Urinary bladder (tissue), 4 donors: Measurements from ENCODE around the gene NCEH1. TPM values are rescaled to one million over a fixed set of nuclear protein-coding genes. Genes with fewer than 3 reads are reported as not detected.
"Not testable (repeated sequence)": the region's sequence is repeated elsewhere in the genome, so short reads cannot be mapped to it uniquely, and the experiment has no call there.

Experiments
- DNase-seq: peaks from one replicate; pipeline ENCODE4 v3.0.0-alpha.2; 2015; ENCODE audit errors: extremely low spot score
- H3K27ac ChIP-seq: one replicate; pipeline ENCODE4 v1.5.1; 2013; ENCODE audit warnings: low read depth, mild to moderate bottlenecking, moderate library complexity
- H3K36me3 ChIP-seq: one replicate; pipeline ENCODE4 v1.6.1; 2013; ENCODE audit warnings: mild to moderate bottlenecking, moderate library complexity; ENCODE audit not compliant: insufficient read depth
- H3K4me1 ChIP-seq: one replicate; pipeline ENCODE4 v1.6.1; 2013; ENCODE audit warnings: mild to moderate bottlenecking, moderate library complexity; ENCODE audit not compliant: insufficient read depth
- H3K4me3 ChIP-seq: one replicate; pipeline ENCODE4 v1.5.1; 2013; ENCODE audit warnings: low read depth, low read length
- WGBS: extraction: QIAGEN DNeasy Blood & Tissue Kit; methylation state at CpG from one replicate; pipeline ENCODE4 v1.1.7; 2013; 5-methylcytosine and 5-hydroxymethylcytosine counted together
- polyA plus RNA-seq: library from polyadenylated mRNA; stranded (reverse); fragments of 200-250 nt; gene quantifications from one replicate; pipeline ENCODE4 v1.2.3, GENCODE V29; 2013
- total RNA-seq: library from RNA; depleted of rRNA; stranded (reverse); fragments of >200 nt; gene quantifications from one replicate; pipeline ENCODE4 v1.2.3, GENCODE V29; 2014
- donor health status: healthy with polysubstance abuse.
- donor health status: healthy.

Gene NCEH1
- total and polyA plus RNA-seq, 2 donors: 2.8 to 8.9 TPM

GRCh38 chr3:172600644-172601065 is 110.2 kb downstream of the NCEH1 start:
- no peak for DNase-seq
- H3K27ac ChIP-seq: no peak overlapping the region
- no peak overlapping the region for H3K4me3 ChIP-seq
- H3K36me3 ChIP-seq: no peaks in the 10 kb centered on the region
- no peaks in the 10 kb centered on the region for H3K4me1 ChIP-seq
- WGBS: 83% methylated on average over 3 of the region's 3 CpGs

- no peaks in the 10 kb centered on the region for H3K4me1 ChIP-seq
- no peak overlapping the region for H3K27ac ChIP-seq
- WGBS: 78% methylated on average over 3 of the region's 3 CpGs
- no peak for DNase-seq
- no peaks in the 10 kb centered on the region for H3K36me3 ChIP-seq
- H3K4me3 ChIP-seq: no peak overlapping the region
Observed at GRCh38 chr3:172598904-172599303, 112.0 kb downstream of the NCEH1 start.

GRCh38 chr3:172596394-172596706 is 114.5 kb downstream of the NCEH1 start:
- Histone ChIP-seq H3K4me3 (no peak overlapping the region), H3K36me3 (no peaks in the 10 kb centered on the region), H3K27ac (no peak overlapping the region), H3K4me1 (no peaks in the 10 kb centered on the region)
- WGBS: 80% methylated on average over 2 of the region's 2 CpGs
- no peak for DNase-seq

- Histone ChIP-seq H3K36me3 (no peaks in the 10 kb centered on the region), H3K4me1 (no peaks in the 10 kb centered on the region), H3K27ac (peak overlapping the region; percentile 34), H3K4me3 (no peak overlapping the region)
- DNase-seq: no peak
- 37% methylated on average over 7 of the region's 7 CpGs for WGBS
Observed at GRCh38 chr3:172595664-172596393, 115.0 kb downstream of the NCEH1 start.

- not testable (repeated sequence) for H3K36me3 ChIP-seq, DNase-seq, H3K4me1 ChIP-seq, H3K27ac ChIP-seq, H3K4me3 ChIP-seq
- whole genome bisulfite sequencing: 85% methylated on average over 11 of the region's 11 CpGs
Observed at GRCh38 chr3:172594900-172595663, 115.8 kb downstream of the NCEH1 start.

- H3K4me3 ChIP-seq: no peak overlapping the region
- no peaks in the 10 kb centered on the region for H3K36me3 ChIP-seq
- no peak for DNase-seq
- no peak overlapping the region for H3K27ac ChIP-seq
- H3K4me1 ChIP-seq: no peaks in the 10 kb centered on the region
- WGBS: 96% methylated on average over 11 of the region's 11 CpGs
Observed at GRCh38 chr3:172592898-172593669, 117.8 kb downstream of the NCEH1 start.

- 84% methylated on average over 11 of the region's 11 CpGs for WGBS
- Histone ChIP-seq H3K4me3 (no peak overlapping the region), H3K27ac (no peak overlapping the region), H3K4me1 (no peaks in the 10 kb centered on the region), H3K36me3 (no peaks in the 10 kb centered on the region)
- DNase-seq: no peak
Observed at GRCh38 chr3:172591876-172592771, 118.7 kb downstream of the NCEH1 start.

GRCh38 chr3:172591125-172591605 is 119.7 kb downstream of the NCEH1 start:
- no peak overlapping the region for H3K4me3 ChIP-seq

GRCh38 chr3:172586436-172586835 is 124.4 kb downstream of the NCEH1 start:
- Histone ChIP-seq H3K4me3 (no peak overlapping the region), H3K4me1 (peaks cover 2% of the 10 kb centered on the region), H3K36me3 (no peaks in the 10 kb centered on the region), H3K27ac (peak overlapping the region; percentile 38)
- no peak for DNase-seq

More at GRCh38 chr3:172591125-172591605, 119.7 kb downstream of the NCEH1 start:
- Histone ChIP-seq H3K4me1 (no peaks in the 10 kb centered on the region), H3K27ac (no peak overlapping the region), H3K36me3 (no peaks in the 10 kb centered on the region)
- DNase-seq: no peak
- 64% methylated on average over 4 of the region's 4 CpGs for WGBS

GRCh38 chr3:172585954-172586353 is 124.9 kb downstream of the NCEH1 start:
- Histone ChIP-seq H3K4me1 (peaks cover 2% of the 10 kb centered on the region), H3K4me3 (no peak overlapping the region), H3K36me3 (no peaks in the 10 kb centered on the region), H3K27ac (peak overlapping the region; percentile 23)
- WGBS: 90% methylated on average over 4 of the region's 4 CpGs
- no peak for DNase-seq

GRCh38 chr3:172582712-172583111 is 128.2 kb downstream of the NCEH1 start:
- DNase-seq: no peak
- WGBS: 49% methylated on average over 1 of the region's 1 CpG
- Histone ChIP-seq H3K4me3 (no peak overlapping the region), H3K4me1 (peaks cover 2% of the 10 kb centered on the region), H3K27ac (no peak overlapping the region), H3K36me3 (no peaks in the 10 kb centered on the region)

GRCh38 chr3:172581757-172582166 is 129.1 kb downstream of the NCEH1 start:
- peaks cover 2% of the 10 kb centered on the region for H3K4me1 ChIP-seq
- H3K4me3 ChIP-seq: no peak overlapping the region
- DNase-seq: no peak
- H3K27ac ChIP-seq: no peak overlapping the region
- no peaks in the 10 kb centered on the region for H3K36me3 ChIP-seq
